Stomach (tissue), 9 donors: ENCODE measurements around the gene CEP55. TPM values are rescaled to one million over a fixed set of nuclear protein-coding genes. Genes with fewer than 3 reads are reported as not detected.
A peak's percentile ranks its signal among the peaks of the same experiment; 100 is the strongest.

Experiments
- DNase-seq, 2 donors: peaks; one replicate each; pipeline versions ENCODE4 v3.0.0 to v3.0.0-alpha.2; 2013 to 2019
- H3K27ac ChIP-seq, 5 donors: fragments of 200-600 bp in 4 of 5; sonication (generic) in 4 of 5; one replicate each; pipeline ENCODE4 v1.5.1; 2013 to 2019; ENCODE audit warnings: mild to moderate bottlenecking in 1 of 5, moderate library complexity in 1 of 5
- H3K27me3 ChIP-seq, 3 donors: fragments of 200-600 bp; sonication (generic); one replicate each; pipeline ENCODE4 v1.5.1; 2017 to 2019; ENCODE audit warnings: mixed run types in 1 of 3
- H3K36me3 ChIP-seq, 4 donors: fragments of 200-600 bp; sonication (generic); 1 replicate in 3 of 4; 2 replicates in 1 of 4; pipeline ENCODE4 v1.5.1; 2016 to 2019
- H3K4me1 ChIP-seq, 4 donors: fragments of 200-600 bp; sonication (generic); one replicate each; pipeline ENCODE4 v1.5.1; 2016 to 2019
- H3K4me3 ChIP-seq, 4 donors: fragments of 200-600 bp; sonication (generic) in 3 of 4; one replicate each; pipeline ENCODE4 v1.5.1; 2016 to 2019; ENCODE audit warnings: mild to moderate bottlenecking in 1 of 4
- H3K9me3 ChIP-seq, 4 donors: fragments of 200-600 bp; sonication (generic); one replicate each; pipeline ENCODE4 v1.5.1; 2016 to 2019
- EP300 ChIP-seq: sonication (generic); formaldehyde crosslinking; IDR thresholded peaks from one replicate; pipeline ENCODE4 v1.6.1; 2017; ENCODE audit warnings: antibody characterized with exemption
- POLR2A ChIP-seq, 4 donors: fragments of 450-650 bp; IDR thresholded peaks; one replicate each; pipeline ENCODE4 v1.6.1; 2016; ENCODE audit warnings: antibody characterized with exemption in 4 of 4, control low read depth in 2 of 4, mild to moderate bottlenecking in 1 of 4, moderate library complexity in 1 of 4
- POLR2AphosphoS5 ChIP-seq, 3 donors: sonication (generic); formaldehyde crosslinking; IDR thresholded peaks; one replicate each; pipeline ENCODE4 v1.6.1; 2016; ENCODE audit warnings: antibody characterized with exemption in 3 of 3
- WGBS, 5 donors: extraction: QIAGEN DNeasy Blood & Tissue Kit in 3 of 5; methylation state at CpG; one replicate each; pipeline versions ENCODE4 v1.1.5 to v1.1.7; 2013 to 2018; 5-methylcytosine and 5-hydroxymethylcytosine counted together
- intact Hi-C: fragments of 100-400 bp; cut with DNase I; formaldehyde crosslinking; loops from one replicate; pipeline ENCODE4 v1.15.1; 2023; ENCODE audit warnings: low total_unique reads
- polyA plus RNA-seq, 3 donors: library from polyadenylated mRNA; stranded (reverse); fragments of 200-250 nt; gene quantifications; one replicate each; pipeline ENCODE4 v1.2.3, GENCODE V29; 2013
- total RNA-seq, 5 donors: library from RNA; depleted of rRNA; stranded (reverse); fragments of >200 nt; gene quantifications; one replicate each; pipeline versions ENCODE4 v1.1.0 to v1.2.3, GENCODE V29; 2014 to 2016
- TF ChIP-seq, protein P1 (sequence below), 7 experiments: fragments of 450-650 bp in 4 of 7; fragments of 200-600 bp in 3 of 7; sonication (generic) in 3 of 7; IDR thresholded peaks; one replicate each; pipeline ENCODE4 v1.5.1; 2016 to 2019; ENCODE audit warnings: antibody characterized with exemption in 7 of 7, control low read depth in 2 of 7, mild to moderate bottlenecking in 1 of 7
- donor health status: healthy with polysubstance abuse.
- donor health status: Bipolar disorder and iron deficiency.
- donor health status: healthy.

The CEP55 gene
- total and polyA plus RNA-seq, 8 donors: 0.58 to 7.2 (median 3.1) TPM; not detected in 1

DNA sequence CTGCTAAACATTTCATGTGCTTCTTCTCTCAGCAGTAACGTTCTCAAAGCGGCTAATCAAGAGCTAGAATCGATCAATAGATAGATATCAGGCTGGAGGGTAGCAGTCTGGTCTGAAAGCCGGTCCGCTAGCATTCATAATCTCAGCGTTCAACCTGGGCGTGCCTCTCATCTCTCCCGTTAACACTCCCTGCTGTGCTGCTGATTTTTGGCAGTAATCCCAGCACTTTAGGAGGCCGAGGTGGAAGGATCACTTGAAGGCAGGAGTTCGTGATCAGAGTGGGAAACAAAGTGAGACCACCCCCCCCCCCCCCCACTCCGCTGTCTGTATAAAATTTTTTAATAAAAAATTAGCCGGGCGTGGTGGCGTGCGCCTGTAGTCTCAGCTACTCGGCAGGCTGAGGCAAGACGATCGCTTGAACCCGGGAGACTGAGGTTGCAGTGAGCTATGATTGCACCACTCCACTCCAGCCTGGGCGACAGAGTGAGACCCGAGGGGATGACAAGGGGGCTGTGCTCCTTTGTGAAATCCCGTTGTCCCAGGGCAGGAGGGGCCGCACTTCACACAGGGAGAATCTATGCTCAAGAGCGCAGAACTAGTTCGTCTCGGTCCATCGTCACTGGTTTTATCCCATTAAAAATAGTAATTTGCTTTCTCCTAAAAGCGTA, 624 bp upstream of the CEP55 start:
- Histone ChIP-seq H3K27me3 (no peaks in the 10 kb centered on the region), H3K36me3 (no peaks in the 10 kb centered on the region), H3K4me1 (peaks cover 6 to 23% (median 14%) of the 10 kb centered on the region in 4 donors), H3K9me3 (no peaks in the 10 kb centered on the region), H3K27ac (peak overlapping the region; percentile 28 to 82 (median 60)), H3K4me3 (peak overlapping the region; percentile 58 to 85 (median 68))
- WGBS, 5 donors: 0 to 2% (median 1%) methylated on average over 24 to 28 of the region's 28 CpGs
- TF ChIP-seq POLR2AphosphoS5 (IDR thresholded peaks at IDR 0.05): no peak
- no peak for TF ChIP-seq POLR2A (IDR thresholded peaks at IDR 0.05)
- DNase-seq: peak in 1 of 2 donors; percentile 75
- intact Hi-C loops: no loop called here

GRCh38 chr10:93498166-93498565, 1.8 kb downstream of the CEP55 start:
- Histone ChIP-seq H3K36me3 (no peaks in the 10 kb centered on the region), H3K9me3 (no peaks in the 10 kb centered on the region), H3K27ac (no peak overlapping the region), H3K4me3 (no peak overlapping the region), H3K27me3 (no peaks in the 10 kb centered on the region), H3K4me1 (peaks cover 6 to 23% (median 14%) of the 10 kb centered on the region in 4 donors)
- TF ChIP-seq POLR2AphosphoS5 (IDR thresholded peaks at IDR 0.05) (no peak), POLR2A (IDR thresholded peaks at IDR 0.05) (no peak), EP300 (no peak)
- TF ChIP-seq, protein P1, sequence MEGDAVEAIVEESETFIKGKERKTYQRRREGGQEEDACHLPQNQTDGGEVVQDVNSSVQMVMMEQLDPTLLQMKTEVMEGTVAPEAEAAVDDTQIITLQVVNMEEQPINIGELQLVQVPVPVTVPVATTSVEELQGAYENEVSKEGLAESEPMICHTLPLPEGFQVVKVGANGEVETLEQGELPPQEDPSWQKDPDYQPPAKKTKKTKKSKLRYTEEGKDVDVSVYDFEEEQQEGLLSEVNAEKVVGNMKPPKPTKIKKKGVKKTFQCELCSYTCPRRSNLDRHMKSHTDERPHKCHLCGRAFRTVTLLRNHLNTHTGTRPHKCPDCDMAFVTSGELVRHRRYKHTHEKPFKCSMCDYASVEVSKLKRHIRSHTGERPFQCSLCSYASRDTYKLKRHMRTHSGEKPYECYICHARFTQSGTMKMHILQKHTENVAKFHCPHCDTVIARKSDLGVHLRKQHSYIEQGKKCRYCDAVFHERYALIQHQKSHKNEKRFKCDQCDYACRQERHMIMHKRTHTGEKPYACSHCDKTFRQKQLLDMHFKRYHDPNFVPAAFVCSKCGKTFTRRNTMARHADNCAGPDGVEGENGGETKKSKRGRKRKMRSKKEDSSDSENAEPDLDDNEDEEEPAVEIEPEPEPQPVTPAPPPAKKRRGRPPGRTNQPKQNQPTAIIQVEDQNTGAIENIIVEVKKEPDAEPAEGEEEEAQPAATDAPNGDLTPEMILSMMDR (IDR thresholded peaks at IDR 0.05): no peak
- intact Hi-C loops: no loop called here
- WGBS, 5 donors: 25 to 42% (median 26%) methylated on average over 5 of the region's 5 CpGs
- no peak for DNase-seq

DNA sequence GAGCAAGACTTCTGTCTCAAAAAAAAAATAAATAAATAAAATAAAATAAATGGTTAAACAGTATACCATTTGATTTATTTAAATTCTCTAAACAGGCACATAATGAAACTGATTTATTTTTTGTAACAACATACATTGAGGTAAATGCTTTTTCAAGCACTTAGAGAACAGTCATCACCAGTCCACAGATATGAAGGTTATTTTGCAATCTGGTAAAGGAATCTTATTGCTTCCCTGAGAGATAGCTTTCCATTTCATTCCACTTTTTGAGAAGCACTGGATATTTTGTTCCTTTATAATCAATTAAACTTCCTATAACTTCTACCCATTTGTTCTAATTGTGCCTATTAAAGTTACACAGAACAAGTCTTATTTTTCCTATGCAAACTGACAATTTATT, 5.2 kb downstream of the CEP55 start:
- intact Hi-C loops: no loop called here
- DNase-seq: no peak

DNA sequence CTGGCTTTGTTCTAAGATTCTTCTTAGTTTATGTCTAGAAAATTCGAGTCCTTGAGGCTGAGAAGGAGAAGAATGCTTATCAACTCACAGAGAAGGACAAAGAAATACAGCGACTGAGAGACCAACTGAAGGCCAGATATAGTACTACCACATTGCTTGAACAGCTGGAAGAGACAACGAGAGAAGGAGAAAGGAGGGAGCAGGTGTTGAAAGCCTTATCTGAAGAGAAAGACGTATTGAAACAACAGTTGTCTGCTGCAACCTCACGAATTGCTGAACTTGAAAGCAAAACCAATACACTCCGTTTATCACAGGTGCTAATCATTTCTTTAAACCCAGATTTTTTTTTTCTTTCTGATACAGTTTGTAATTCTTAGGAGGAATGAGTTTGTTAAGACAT, 6.7 kb downstream of the CEP55 start:
- no peak overlapping the region for H3K4me3 ChIP-seq
- H3K9me3 ChIP-seq: no peaks in the 10 kb centered on the region
- no peak overlapping the region for H3K27ac ChIP-seq
- no peak for DNase-seq
- 24 to 48% (median 36%) methylated on average over 6 of the region's 6 CpGs for WGBS, 5 donors
- TF ChIP-seq POLR2AphosphoS5 (IDR thresholded peaks at IDR 0.05) (no peak), POLR2A (IDR thresholded peaks at IDR 0.05) (no peak)
- TF ChIP-seq, protein P1 (IDR thresholded peaks at IDR 0.05): no peak
- intact Hi-C loops: no loop called here
- no peaks in the 10 kb centered on the region for H3K27me3 ChIP-seq
- peaks cover 0 to 4% (median 0%) of the 10 kb centered on the region in 4 donors for H3K4me1 ChIP-seq
- no peaks in the 10 kb centered on the region for H3K36me3 ChIP-seq

More for the DNA sequence above, 5.2 kb downstream of the CEP55 start:
- TF ChIP-seq, protein P1 (IDR thresholded peaks at IDR 0.05): no peak
- no peak for TF ChIP-seq POLR2AphosphoS5 (IDR thresholded peaks at IDR 0.05)
- TF ChIP-seq EP300: no peak
- Histone ChIP-seq H3K9me3 (no peaks in the 10 kb centered on the region), H3K36me3 (no peaks in the 10 kb centered on the region), H3K27me3 (no peaks in the 10 kb centered on the region), H3K4me3 (no peak overlapping the region), H3K4me1 (peaks cover 0 to 13% (median 4%) of the 10 kb centered on the region in 4 donors), H3K27ac (no peak overlapping the region)

GRCh38 chr10:93505075-93505474, 8.7 kb downstream of the CEP55 start:
- no peak for DNase-seq
- no peaks in the 10 kb centered on the region for H3K9me3 ChIP-seq
- TF ChIP-seq POLR2AphosphoS5 (IDR thresholded peaks at IDR 0.05) (no peak), EP300 (no peak), POLR2A (IDR thresholded peaks at IDR 0.05) (no peak)
- TF ChIP-seq, protein P1 (IDR thresholded peaks at IDR 0.05): no peak
- no peak overlapping the region for H3K27ac ChIP-seq
- H3K27me3 ChIP-seq: no peaks in the 10 kb centered on the region
- no peak overlapping the region for H3K4me3 ChIP-seq
- H3K36me3 ChIP-seq: no peaks in the 10 kb centered on the region
- H3K4me1 ChIP-seq: no peaks in the 10 kb centered on the region
- intact Hi-C loops: no loop called here
- 94 to 97% (median 95%) methylated on average over 2 of the region's 2 CpGs for WGBS, 5 donors
